Progenitor cell of endocrine pancreas (in vitro differentiated cells): ENCODE results near the gene ACKR2. TPM values are rescaled to one million over a fixed set of nuclear protein-coding genes. Genes with fewer than 3 reads are reported as not detected.

Experiments
- DNase-seq: peaks from one replicate; pipeline ENCODE4 v3.0.0; 2021; ENCODE audit warnings: low spot score; ENCODE audit not compliant: unreplicated experiment
- H3K27ac Mint-ChIP-seq: 2 replicates; pipeline ENCODE4 v1.8.0; 2021; ENCODE audit warnings: mild to moderate bottlenecking, moderate library complexity, mixed read lengths
- H3K27me3 Mint-ChIP-seq: 2 replicates; pipeline ENCODE4 v1.8.0; 2021; ENCODE audit warnings: mixed read lengths
- H3K36me3 Mint-ChIP-seq: 2 replicates; pipeline ENCODE4 v1.8.0; 2022; ENCODE audit warnings: mixed read lengths; ENCODE audit not compliant: insufficient read depth
- H3K4me1 Mint-ChIP-seq: 2 replicates; pipeline ENCODE4 v1.8.0; 2021; ENCODE audit warnings: low read depth, mixed read lengths
- H3K4me3 Mint-ChIP-seq: 2 replicates; pipeline ENCODE4 v1.8.0; 2021; ENCODE audit warnings: low read depth, mild to moderate bottlenecking, moderate library complexity, mixed read lengths
- H3K9me3 Mint-ChIP-seq: 2 replicates; pipeline ENCODE4 v1.8.0; 2021; ENCODE audit warnings: low read depth, mixed read lengths
- CTCF ChIP-seq: fragments of 200-600 bp; sonication (generic); IDR thresholded peaks from one replicate; pipeline ENCODE4 v1.5.0; 2021; ENCODE audit warnings: antibody characterized with exemption, mild to moderate bottlenecking; ENCODE audit not compliant: unreplicated experiment
- total RNA-seq: library from RNA; stranded (reverse); gene quantifications from 2 replicates; pipeline ENCODE4 v1.2.1, GENCODE V29; 2021

ACKR2 gene
- total RNA-seq, 1 donor from 2014 or later = 0.60 TPM

DNA sequence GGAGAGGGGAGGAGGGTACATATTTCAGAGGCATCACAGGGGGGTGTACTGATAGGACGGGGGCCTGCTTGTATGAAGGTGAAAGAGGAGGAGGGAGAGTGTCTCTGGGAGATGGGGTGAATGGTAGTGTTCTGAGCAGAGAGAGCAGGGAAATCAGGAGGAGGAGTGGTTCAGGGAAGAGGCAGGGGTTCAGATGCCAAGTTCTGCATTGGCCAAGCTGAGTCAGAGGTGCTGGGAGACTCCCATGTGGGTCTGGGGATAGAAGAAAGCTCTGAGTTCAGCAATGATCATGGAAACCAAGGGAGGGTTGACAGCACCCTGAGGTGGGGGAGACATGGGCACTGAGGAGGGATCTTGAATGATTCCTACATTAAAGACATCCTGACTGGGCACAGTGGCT, 63.5 kb downstream of the ACKR2 start:
- H3K4me1 Mint-ChIP-seq = peaks cover 17% of the 10 kb centered on the region
- no peak overlapping the region for H3K27ac Mint-ChIP-seq
- H3K27me3 Mint-ChIP-seq = peaks cover 16% of the 10 kb centered on the region
- no peak for TF ChIP-seq CTCF
- no peaks in the 10 kb centered on the region for H3K9me3 Mint-ChIP-seq
- no peaks in the 10 kb centered on the region for H3K36me3 Mint-ChIP-seq
- no peak overlapping the region for H3K4me3 Mint-ChIP-seq
- DNase-seq = no peak

- Mint-ChIP-seq H3K4me1 (peaks cover 19% of the 10 kb centered on the region), H3K27ac (no peak overlapping the region), H3K36me3 (no peaks in the 10 kb centered on the region), H3K27me3 (peaks cover 16% of the 10 kb centered on the region), H3K9me3 (no peaks in the 10 kb centered on the region), H3K4me3 (no peak overlapping the region)
- DNase-seq = no peak
- no peak for TF ChIP-seq CTCF
Measured at GRCh38 chr3:42873221-42873982, 64.2 kb downstream of the ACKR2 start.

DNA sequence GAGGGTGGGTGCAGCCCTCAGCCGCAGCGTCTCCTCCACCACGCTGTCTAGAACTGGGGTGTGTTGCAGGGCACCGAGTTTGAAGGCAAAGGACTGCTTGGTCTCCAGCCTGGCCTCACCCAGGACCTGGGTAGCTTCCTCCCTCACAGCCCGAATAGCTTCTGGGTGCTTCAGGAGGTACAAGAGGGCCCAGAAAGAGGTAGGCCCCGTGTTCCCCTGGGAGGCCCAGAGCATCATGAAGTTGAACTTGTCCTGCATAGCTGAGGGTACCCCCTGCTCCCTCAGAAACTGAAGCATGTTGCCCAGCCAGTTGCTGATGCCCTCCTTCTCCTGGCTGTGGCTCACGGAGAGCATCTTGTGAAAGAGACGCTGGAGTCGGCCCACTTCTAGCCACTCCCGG, 65.5 kb downstream of the ACKR2 start:
- H3K4me1 Mint-ChIP-seq = peaks cover 19% of the 10 kb centered on the region
- no peaks in the 10 kb centered on the region for H3K9me3 Mint-ChIP-seq
- no peak overlapping the region for H3K27ac Mint-ChIP-seq
- no peak for DNase-seq
- H3K27me3 Mint-ChIP-seq = peaks cover 12% of the 10 kb centered on the region
- no peak for TF ChIP-seq CTCF
- no peaks in the 10 kb centered on the region for H3K36me3 Mint-ChIP-seq
- H3K4me3 Mint-ChIP-seq = no peak overlapping the region

GRCh38 chr3:42875325-42876151, 66.3 kb downstream of the ACKR2 start, which contains the start of gene CYP8B1:
Gene CYP8B1 (minus strand): TSS chr3:42875879. CDS start chr3:42875816, 63 bp downstream.
- Mint-ChIP-seq H3K36me3 (no peaks in the 10 kb centered on the region), H3K27me3 (peaks cover 14% of the 10 kb centered on the region), H3K4me1 (peaks cover 22% of the 10 kb centered on the region), H3K9me3 (no peaks in the 10 kb centered on the region), H3K4me3 (no peak within 1 kb of the TSS), H3K27ac (no peak within 1 kb of the TSS)
- TF ChIP-seq CTCF = no peak
- DNase-seq = no peak

DNA sequence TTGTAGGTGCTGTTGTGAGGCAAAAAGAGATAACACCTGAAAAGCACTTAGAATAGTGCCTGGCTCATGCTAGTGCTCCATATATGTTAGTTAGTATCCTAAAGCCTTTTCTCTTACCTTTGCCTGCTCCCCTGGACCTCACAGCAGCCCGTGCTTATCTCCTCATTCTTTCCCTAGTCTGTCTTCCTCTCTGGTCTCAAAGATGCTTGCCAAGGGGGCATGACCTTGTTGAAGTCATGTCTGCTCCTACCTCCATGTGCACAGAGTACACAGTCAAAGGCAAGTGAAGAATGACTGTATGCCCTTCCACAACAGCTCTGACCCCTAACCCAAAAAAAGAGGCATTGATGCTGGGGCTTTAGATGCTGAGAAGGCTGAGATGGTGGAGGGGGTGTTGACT, 67.2 kb downstream of the ACKR2 start:
- no peak for DNase-seq
- Mint-ChIP-seq H3K4me1 (peaks cover 26% of the 10 kb centered on the region), H3K9me3 (no peaks in the 10 kb centered on the region), H3K27ac (no peak overlapping the region), H3K4me3 (no peak overlapping the region), H3K27me3 (peaks cover 14% of the 10 kb centered on the region), H3K36me3 (no peaks in the 10 kb centered on the region)
- TF ChIP-seq CTCF = no peak
